IMR-90 (cell line): ENCODE measurements around the gene ZDHHC4. TPM values are rescaled to one million over a fixed set of nuclear protein-coding genes. Genes with fewer than 3 reads are reported as not detected.

Source experiments
- ATAC-seq: fragments of 200-7000 bp; cut with Tn5 transposase; 2 replicates; pipeline ENCODE4 v1.9.1; 2020; ENCODE audit warnings: low read depth, mild to moderate bottlenecking, moderate library complexity
- BruUV-seq: library from RNA; stranded (reverse); fragments of 400-500 nt; replicated peaks from 2 replicates; lab custom pipeline; 2021; lab: Mats Ljungman, UMichigan
- CTCF ChIA-PET: fragments of 300-600 bp; formaldehyde crosslinking; extraction: SDS; loops from one replicate; lab custom pipeline; 2021; ENCODE audit warnings: antibody characterized with exemption; lab: Yijun Ruan, JAX
- POLR2A ChIA-PET: fragments of 300-600 bp; sonication (Branson Sonifier 250); formaldehyde crosslinking; loops from one replicate; lab custom pipeline; 2022; ENCODE audit warnings: antibody characterized with exemption; ENCODE audit not compliant: unreplicated experiment; lab: Charles Lee
- DNase-seq: peaks from one replicate; pipeline ENCODE4 v3.0.0; 2013
- H2AFZ ChIP-seq: replicated peaks from 2 replicates; pipeline ENCODE3; 2013; ENCODE audit warnings: low read length, mild to moderate bottlenecking; ENCODE audit not compliant: poor library complexity
- H2AK5ac ChIP-seq: 2 replicates; pipeline ENCODE4 v1.6.1; 2013; ENCODE audit warnings: low read depth, low read length, inconsistent platforms
- H2AK9ac ChIP-seq: replicated peaks from 2 replicates; pipeline ENCODE3; 2013; ENCODE audit warnings: mild to moderate bottlenecking, low read depth, low read length, moderate library complexity; ENCODE audit not compliant: poor library complexity
- H2BK120ac ChIP-seq: 2 replicates; pipeline ENCODE4 v1.6.1; 2013; ENCODE audit warnings: low read depth, low read length, inconsistent platforms
- H2BK15ac ChIP-seq: 3 replicates; pipeline ENCODE4 v1.6.1; 2013; ENCODE audit warnings: low read depth, low read length, inconsistent platforms
- H2BK20ac ChIP-seq: 2 replicates; pipeline ENCODE4 v1.6.1; 2013; ENCODE audit warnings: low read depth, mild to moderate bottlenecking, inconsistent platforms, low read length, moderate library complexity
- H2BK5ac ChIP-seq: 2 replicates; pipeline ENCODE4 v1.6.1; 2013; ENCODE audit warnings: mild to moderate bottlenecking, low read depth, low read length, inconsistent platforms; ENCODE audit not compliant: poor library complexity, severe bottlenecking
- H3K14ac ChIP-seq: replicated peaks from 2 replicates; pipeline ENCODE4 v1.6.1; 2013; ENCODE audit warnings: low read depth, low read length, inconsistent platforms
- H3K18ac ChIP-seq: 2 replicates; pipeline ENCODE4 v1.6.1; 2013; ENCODE audit warnings: low read depth, low read length, control low read depth
- H3K23ac ChIP-seq: 2 replicates; pipeline ENCODE4 v1.6.1; 2013; ENCODE audit warnings: low read depth, low read length, inconsistent platforms
- H3K27ac ChIP-seq: 2 replicates; pipeline ENCODE4 v1.5.1; 2013; ENCODE audit warnings: mild to moderate bottlenecking, control low read depth, low read length; ENCODE audit not compliant: insufficient read depth
- H3K27me3 ChIP-seq: 2 replicates; pipeline ENCODE4 v1.6.1; 2013; ENCODE audit warnings: low read length; ENCODE audit not compliant: control insufficient read depth, insufficient read depth
- H3K36me3 ChIP-seq: 2 replicates; pipeline ENCODE4 v1.6.1; 2013; ENCODE audit warnings: low read length, mixed read lengths; ENCODE audit not compliant: control insufficient read depth, insufficient read depth
- H3K4ac ChIP-seq: 2 replicates; pipeline ENCODE4 v1.6.1; 2013; ENCODE audit warnings: low read depth, low read length, inconsistent platforms
- H3K4me1 ChIP-seq: 2 replicates; pipeline ENCODE4 v1.6.1; 2013; ENCODE audit warnings: low read length, mixed read lengths; ENCODE audit not compliant: control insufficient read depth, insufficient read depth
- H3K4me2 ChIP-seq: 2 replicates; pipeline ENCODE4 v1.6.1; 2013; ENCODE audit warnings: low read depth, mild to moderate bottlenecking, control low read depth, low read length, moderate library complexity
- H3K4me3 ChIP-seq: 2 replicates; pipeline ENCODE4 v1.5.1; 2013; ENCODE audit warnings: low read depth, mild to moderate bottlenecking, control low read depth, low read length, moderate library complexity; ENCODE audit not compliant: insufficient read depth
- H3K56ac ChIP-seq: 2 replicates; pipeline ENCODE4 v1.6.1; 2013; ENCODE audit warnings: low read length, inconsistent platforms; ENCODE audit not compliant: insufficient read depth; ENCODE audit errors: extremely low read depth
- H3K79me1 ChIP-seq, 2 experiments: 2 replicates each; pipeline ENCODE4 v1.6.1; 2013; ENCODE audit warnings: low read length in 2 of 2, inconsistent platforms in 1 of 2, low read depth in 1 of 2
- H3K9ac ChIP-seq: 2 replicates; pipeline ENCODE4 v1.6.1; 2013; ENCODE audit warnings: low read depth, low read length, control low read depth
- H3K9me1 ChIP-seq: 2 replicates; pipeline ENCODE4 v1.6.1; 2013; ENCODE audit warnings: low read length, inconsistent platforms; ENCODE audit not compliant: insufficient read depth
- H3K9me3 ChIP-seq: 2 replicates; pipeline ENCODE4 v1.6.1; 2013; ENCODE audit warnings: low read length; ENCODE audit not compliant: control insufficient read depth, insufficient read depth
- H4K20me1 ChIP-seq: 2 replicates; pipeline ENCODE4 v1.6.1; 2013; ENCODE audit warnings: low read length, inconsistent platforms; ENCODE audit not compliant: insufficient read depth
- H4K5ac ChIP-seq: 2 replicates; pipeline ENCODE4 v1.6.1; 2013; ENCODE audit warnings: mild to moderate bottlenecking, low read depth, low read length, control low read depth
- H4K8ac ChIP-seq, 2 experiments: 2 replicates each; pipeline ENCODE4 v1.6.1; 2013; ENCODE audit warnings: low read depth in 2 of 2, low read length in 2 of 2, control low read depth in 1 of 2, inconsistent platforms in 1 of 2
- H4K91ac ChIP-seq: 2 replicates; pipeline ENCODE4 v1.6.1; 2013; ENCODE audit warnings: low read depth, low read length, inconsistent platforms; ENCODE audit not compliant: insufficient read depth
- CEBPB ChIP-seq: IDR thresholded peaks from 2 replicates; pipeline ENCODE4 v1.6.1; 2012; ENCODE audit warnings: low read depth, low read length, improper control_type of control experiment
- CTCF ChIP-seq: conservative IDR thresholded peaks from 2 replicates; pipeline ENCODE4 v1.5.1; 2012; ENCODE audit warnings: mild to moderate bottlenecking, low read depth, low read length, improper control_type of control experiment
- ELK1 ChIP-seq: fragments of 150-350 bp; IDR thresholded peaks from 2 replicates; pipeline ENCODE4 v1.6.1; 2016; ENCODE audit warnings: low read depth, mild to moderate bottlenecking, low read length, moderate library complexity, borderline replicate concordance
- FOS ChIP-seq: fragments of 150-350 bp; IDR thresholded peaks from 2 replicates; pipeline ENCODE4 v1.6.1; 2016; ENCODE audit warnings: low read depth, low read length
- MAZ ChIP-seq: IDR thresholded peaks from 2 replicates; pipeline ENCODE4 v1.6.1; 2012; ENCODE audit warnings: low read depth, mild to moderate bottlenecking, low read length, improper control_type of control experiment, moderate library complexity, borderline replicate concordance
- WGBS, 2 experiments: methylation state at CpG; one replicate each; pipeline versions ENCODE4 v1.1.5 to v1.1.7; 2013; ENCODE audit warnings: missing lambda C conversion rate in 2 of 2; ENCODE audit not compliant: insufficient read length in 1 of 2; ENCODE audit errors: extremely low coverage in 2 of 2; 5-methylcytosine and 5-hydroxymethylcytosine counted together
- dilution Hi-C: fragments of 300-500 bp; cut with HindIII; formaldehyde crosslinking; loops from one replicate; pipeline ENCODE4 v1.14.3; 2018; ENCODE audit warnings: low sequenced_read_pairs; ENCODE audit not compliant: unreplicated experiment
- in situ Hi-C: fragments of 300-500 bp; cut with MboI; formaldehyde crosslinking; loops from 3 replicates; pipeline ENCODE4 v1.14.3; 2019; ENCODE audit warnings: low sequenced_read_pairs, inconsistent platforms, mixed read lengths
- intact Hi-C: fragments of 100-400 bp; cut with micrococcal nuclease; formaldehyde crosslinking; loops from 2 replicates; pipeline ENCODE4 v1.10.0; 2022
- polyA plus RNA-seq, 3 experiments: library from polyadenylated mRNA; depleted of rRNA; stranded (reverse); fragments of >200 nt; gene quantifications; 2 replicates each; pipeline ENCODE4 v1.2.3, GENCODE V29; 2012; ENCODE audit warnings: low replicate concordance in 1 of 3
- total RNA-seq: library from RNA; depleted of rRNA; stranded (reverse); fragments of >200 nt; gene quantifications from 2 replicates; pipeline ENCODE4 v1.2.3, GENCODE V29; 2012

Gene ZDHHC4
- total and polyA plus RNA-seq, 2 of the 4 experiments (the other 2 are of a cell fraction) = 43.9 to 58.3 TPM

- Histone ChIP-seq H4K5ac (no peak overlapping the region), H4K8ac (no peak overlapping the region), H2BK15ac (no peak overlapping the region), H3K9me3 (no peaks in the 10 kb centered on the region), H3K36me3 (peaks cover 29% of the 10 kb centered on the region), H3K14ac (no peak overlapping the region), H3K4me3 (peak overlapping the region; percentile 98), H3K18ac (no peak overlapping the region), H2BK120ac (no peak overlapping the region), H3K9me1 (no peaks in the 10 kb centered on the region; the same call in 1 of the 2 replicates), H3K4ac (no peak overlapping the region), H2AK9ac (peak overlapping the region; percentile 45), H3K27ac (no peak overlapping the region), H3K4me1 (peaks cover 3% of the 10 kb centered on the region; the same call in 1 of the 2 replicates), H3K4me2 (peak overlapping the region; percentile 70), H4K20me1 (0 out of 2 replicates have a peak, but pooled peaks cover 5% of the 10 kb centered on the region), H3K9ac (no peak overlapping the region), H4K91ac (no peak overlapping the region), H2BK20ac (no peak overlapping the region), H3K23ac (no peak overlapping the region), H2BK5ac (no peak overlapping the region), H3K79me1 (peaks cover 9 to 26% of the 10 kb centered on the region in 2 experiments; a peak in 3 of 4 replicates), H3K56ac (no peak overlapping the region), H3K27me3 (no peaks in the 10 kb centered on the region), H2AK5ac (no peak overlapping the region), H2AFZ (peak overlapping the region; percentile 99)
- in situ Hi-C loops (no loop called here), intact Hi-C loops (no loop called here), dilution Hi-C loops (no loop called here)
- BruUV-seq = no TSS peak
- DNase-seq = no peak
- WGBS, 2 experiments = 33% methylated on average over 13 of the region's 22 CpGs; no CpG with 5 or more reads in 1 of the 2 experiments
- no peak for ATAC-seq
- CTCF ChIA-PET = interaction anchor here (0.6 to 1.4 kb wide), 3 partner anchors 12 to 17 kb away, joined by 3 to 10 read pairs (median 4); partner anchors contain the start of gene ZDHHC4
- POLR2A ChIA-PET = no interaction called here
- TF ChIP-seq MAZ = no peak
- TF ChIP-seq CTCF = no peak
- no peak for TF ChIP-seq FOS
- no peak for TF ChIP-seq CEBPB
- TF ChIP-seq ELK1 = no peak
Observed at GRCh38 chr7:6589151-6589828, 12.0 kb downstream of the ZDHHC4 start.
